Epidermal melanocyte (primary cell): ENCODE measurements around the gene NOXO1.
"Not testable (repeated sequence)": the region's sequence is repeated elsewhere in the genome, so short reads cannot be mapped to it uniquely, and the experiment has no call there.

Experiments
- DNase-seq: peaks from one replicate; pipeline ENCODE4 v3.0.0; 2011; ENCODE audit warnings: low spot score; ENCODE audit not compliant: insufficient read length

NOXO1 gene

GRCh38 chr16:1981398-1981836 lies at the start of gene NOXO1:
TSS of gene NOXO1 (minus strand) at chr16:1981469. CDS start at chr16:1981179, 290 bp downstream.
- no peak for DNase-seq

- DNase-seq, result no peak
Observed at GRCh38 chr16:2030036-2030435, 48.8 kb upstream of the NOXO1 start.

- DNase-seq, result no peak
Observed at GRCh38 chr16:2029350-2029749, 48.1 kb upstream of the NOXO1 start.

- DNase-seq, result no peak
Observed at GRCh38 chr16:2028620-2029220, 47.5 kb upstream of the NOXO1 start.

- no peak for DNase-seq
Observed at GRCh38 chr16:2028146-2028545, 46.9 kb upstream of the NOXO1 start.

GRCh38 chr16:2027024-2028010 lies 46.0 kb upstream of the NOXO1 start:
- DNase-seq, result no peak

- peak; percentile 78 for DNase-seq
Observed at GRCh38 chr16:2026461-2027023, 45.3 kb upstream of the NOXO1 start, which contains the start of gene NHERF2. TSS of gene NHERF2 (plus strand) at chr16:2026902. CDS start at chr16:2027006, 104 bp downstream.

- no peak for DNase-seq
Observed at GRCh38 chr16:2025878-2026460, 44.7 kb upstream of the NOXO1 start.

- DNase-seq, result no peak
Observed at GRCh38 chr16:2025251-2025650, 44.0 kb upstream of the NOXO1 start.

GRCh38 chr16:2024032-2024420 lies 42.8 kb upstream of the NOXO1 start:
- DNase-seq, result no peak

GRCh38 chr16:2023092-2024031 lies 42.1 kb upstream of the NOXO1 start:
- DNase-seq, result peak; percentile 98

GRCh38 chr16:2022723-2023091 lies 41.4 kb upstream of the NOXO1 start:
- peak; percentile 68 for DNase-seq

GRCh38 chr16:2019921-2020831 lies 38.9 kb upstream of the NOXO1 start:
- DNase-seq, result peak; percentile 14

- peak; percentile 14 for DNase-seq
Observed at GRCh38 chr16:2019518-2019920, 38.2 kb upstream of the NOXO1 start, which contains the start of gene NPW. TSS of gene NPW (plus strand) at chr16:2019785.

- no peak for DNase-seq
Observed at GRCh38 chr16:2016407-2016922, 35.2 kb upstream of the NOXO1 start.

- DNase-seq, result no peak
Observed at GRCh38 chr16:2015947-2016208, 34.6 kb upstream of the NOXO1 start.

GRCh38 chr16:2015117-2015946 lies 34.1 kb upstream of the NOXO1 start:
- DNase-seq, result no peak

GRCh38 chr16:2013527-2013926 lies 32.3 kb upstream of the NOXO1 start:
- no peak for DNase-seq

- not testable (repeated sequence) for DNase-seq
Observed at GRCh38 chr16:2011726-2012125, 30.5 kb upstream of the NOXO1 start.
